IPS-11a (cell line): ENCODE measurements around the gene PLBD2.
"Not testable (repeated sequence)": the region's sequence is repeated elsewhere in the genome, so short reads cannot be mapped to it uniquely, and the experiment has no call there.

Experiments
- H3K4me3 ChIP-seq: one replicate; pipeline ENCODE4 v1.5.1; 2013; ENCODE audit warnings: low read depth, low read length, control low read depth

PLBD2 gene

GRCh38 chr12:113333877-113334785, 24.3 kb upstream of the PLBD2 start:
- H3K4me3 ChIP-seq: peak overlapping the region; percentile 66

- H3K4me3 ChIP-seq: peak within 1 kb of the TSS; percentile 66
Measured at GRCh38 chr12:113334786-113335539, 23.4 kb upstream of the PLBD2 start, which contains the start of gene SLC8B1. SLC8B1 (minus strand) TSS chr12:113335109; CDS start chr12:113332878, 2,231 bp downstream.

GRCh38 chr12:113339540-113339939, 18.8 kb upstream of the PLBD2 start:
- no peak overlapping the region for H3K4me3 ChIP-seq

DNA sequence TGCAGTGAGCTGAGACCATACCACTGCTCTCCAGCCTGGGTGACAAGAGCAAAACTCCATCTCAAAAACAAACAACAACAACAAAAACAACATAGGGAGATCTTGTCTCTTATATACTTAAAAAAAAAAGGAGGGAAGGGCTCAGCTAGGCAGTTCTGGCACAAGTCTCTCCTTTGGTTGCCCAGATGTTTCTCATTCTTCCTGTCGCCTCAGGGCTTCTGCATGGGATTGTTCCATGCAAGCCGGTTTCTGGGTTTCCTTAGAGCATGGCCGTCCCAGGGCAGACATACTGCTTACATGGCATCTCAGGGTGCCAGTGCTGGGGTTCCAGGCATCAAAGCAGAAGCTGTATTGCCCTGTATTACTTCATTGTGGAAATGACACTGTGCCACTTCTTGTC, 18.3 kb upstream of the PLBD2 start:
- H3K4me3 ChIP-seq: no peak overlapping the region

DNA sequence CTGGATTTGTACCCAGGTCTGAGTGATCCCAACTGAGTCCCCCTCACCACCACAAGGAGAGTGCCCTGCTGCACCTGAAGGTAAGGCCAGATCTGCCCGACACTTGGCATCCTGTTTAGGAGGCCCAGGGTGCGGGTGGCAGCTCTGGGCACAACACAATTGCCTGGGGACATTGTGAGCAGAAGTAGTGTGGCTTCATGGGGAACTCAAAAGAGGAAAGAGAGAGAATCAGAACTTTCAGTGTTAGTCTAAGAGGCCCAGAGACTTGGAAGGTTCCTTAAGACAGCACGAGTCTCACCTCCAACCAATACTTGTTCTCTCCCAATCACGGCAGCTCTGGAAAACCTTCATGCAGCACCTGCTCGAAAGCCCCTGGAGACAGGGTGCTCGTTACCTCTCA, 16.9 kb upstream of the PLBD2 start:
- H3K4me3 ChIP-seq: no peak overlapping the region

DNA sequence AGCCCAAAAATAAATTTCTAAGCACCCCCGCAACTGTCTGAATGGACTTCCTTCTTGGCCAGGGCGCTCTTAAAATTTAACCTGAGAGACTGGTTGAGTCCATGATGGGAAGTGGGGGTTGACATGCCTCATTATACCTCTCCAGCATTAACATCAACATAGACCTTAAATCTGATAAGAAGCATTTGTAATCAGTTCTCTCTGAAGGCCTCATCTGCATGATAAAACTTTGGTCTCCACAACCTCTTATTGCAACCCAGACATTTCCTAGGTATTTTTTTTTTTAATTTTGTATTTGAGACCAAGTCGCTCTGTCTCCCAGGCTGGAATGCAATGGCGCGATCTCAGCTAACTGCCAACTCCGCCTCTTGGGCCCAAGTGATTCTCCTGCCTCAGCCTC, 13.1 kb upstream of the PLBD2 start:
- H3K4me3 ChIP-seq: no peak overlapping the region

- no peak overlapping the region for H3K4me3 ChIP-seq
Measured at GRCh38 chr12:113346353-113346752, 12.0 kb upstream of the PLBD2 start.

GRCh38 chr12:113347107-113347506, 11.3 kb upstream of the PLBD2 start:
- no peak overlapping the region for H3K4me3 ChIP-seq

GRCh38 chr12:113347892-113348291, 10.5 kb upstream of the PLBD2 start:
- no peak overlapping the region for H3K4me3 ChIP-seq

GRCh38 chr12:113348849-113349536, 9.4 kb upstream of the PLBD2 start:
- no peak overlapping the region for H3K4me3 ChIP-seq

DNA sequence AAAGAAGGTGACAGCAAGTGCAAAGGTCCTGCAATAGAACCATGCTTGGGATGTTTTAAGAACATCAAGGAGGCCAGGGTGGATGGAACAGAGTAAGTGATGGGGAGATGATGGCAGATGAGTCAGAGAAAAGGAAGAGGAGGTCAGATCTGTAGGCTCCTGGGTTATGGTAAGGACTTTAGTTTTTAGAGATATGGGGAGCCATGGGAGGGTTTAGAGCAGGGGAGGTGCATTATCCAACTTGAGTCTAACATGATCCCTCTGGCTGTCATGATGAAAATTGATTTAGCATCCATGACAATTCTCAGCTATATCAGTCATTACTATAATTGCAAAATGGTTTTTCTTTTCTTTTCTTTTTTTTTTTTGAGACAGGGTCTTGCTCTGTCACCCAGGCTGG, 7.3 kb upstream of the PLBD2 start:
- H3K4me3 ChIP-seq: no peak overlapping the region

DNA sequence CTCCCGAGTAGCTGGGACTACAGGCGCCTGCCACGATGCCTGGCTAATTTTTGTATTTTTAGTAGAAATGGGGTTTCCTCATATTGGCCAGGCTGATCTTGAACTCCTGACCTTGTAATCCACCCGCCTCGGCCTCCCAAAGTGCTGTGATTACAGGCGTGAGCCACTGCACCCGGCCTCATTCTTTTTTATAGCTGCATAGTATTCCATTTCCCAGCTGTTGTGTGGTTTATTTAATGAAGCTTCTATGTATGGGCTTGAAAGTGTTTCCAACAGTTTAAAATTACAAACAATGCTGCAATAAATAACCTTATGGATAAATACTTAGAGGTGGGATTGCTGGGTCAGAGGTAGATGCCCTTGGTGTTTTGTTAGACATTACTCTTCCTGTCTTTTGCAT, 4.2 kb upstream of the PLBD2 start:
- H3K4me3 ChIP-seq: not testable (repeated sequence)

DNA sequence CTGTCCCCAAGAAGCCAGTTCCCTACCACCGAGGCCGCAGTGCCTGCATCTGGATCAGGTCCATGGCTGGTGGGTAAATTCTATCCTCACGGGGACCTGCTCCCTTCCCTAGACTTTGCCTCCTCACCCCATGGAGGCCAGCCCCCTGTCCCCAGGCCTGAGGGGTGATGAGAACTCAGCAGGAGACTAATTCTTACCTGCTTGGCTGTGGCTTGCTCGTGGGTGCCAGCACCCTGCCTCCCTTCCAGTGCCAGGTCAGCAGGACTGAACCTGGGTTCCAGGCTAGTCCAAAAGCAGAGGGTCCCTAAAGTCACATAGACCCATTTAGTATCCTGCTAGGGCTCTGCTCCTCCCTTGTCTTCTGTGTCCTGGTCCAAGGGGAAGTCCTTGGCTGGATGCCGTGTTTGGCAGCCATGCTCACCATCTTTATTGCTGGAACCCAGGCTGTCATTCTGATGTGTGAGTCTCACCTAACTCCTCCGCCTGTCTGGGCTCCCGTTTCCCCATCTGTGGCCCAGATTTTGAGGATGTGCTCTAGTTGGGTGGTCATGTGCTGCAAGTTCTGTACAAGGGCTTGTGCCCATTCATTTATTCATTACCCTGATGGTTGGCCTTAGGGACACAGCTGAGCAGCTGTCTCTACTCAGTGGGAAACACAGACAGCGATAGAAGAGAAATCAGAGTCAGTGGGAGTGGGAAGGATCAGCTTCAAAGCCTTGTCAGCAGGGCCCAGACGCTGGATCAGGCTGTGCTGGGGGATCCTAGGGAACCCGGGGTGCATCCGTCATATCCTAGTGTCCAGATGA, 949 bp downstream of the PLBD2 start:
- peak overlapping the region; percentile 84 for H3K4me3 ChIP-seq

GRCh38 chr12:113359939-113360748, 1.8 kb downstream of the PLBD2 start:
- no peak overlapping the region for H3K4me3 ChIP-seq

DNA sequence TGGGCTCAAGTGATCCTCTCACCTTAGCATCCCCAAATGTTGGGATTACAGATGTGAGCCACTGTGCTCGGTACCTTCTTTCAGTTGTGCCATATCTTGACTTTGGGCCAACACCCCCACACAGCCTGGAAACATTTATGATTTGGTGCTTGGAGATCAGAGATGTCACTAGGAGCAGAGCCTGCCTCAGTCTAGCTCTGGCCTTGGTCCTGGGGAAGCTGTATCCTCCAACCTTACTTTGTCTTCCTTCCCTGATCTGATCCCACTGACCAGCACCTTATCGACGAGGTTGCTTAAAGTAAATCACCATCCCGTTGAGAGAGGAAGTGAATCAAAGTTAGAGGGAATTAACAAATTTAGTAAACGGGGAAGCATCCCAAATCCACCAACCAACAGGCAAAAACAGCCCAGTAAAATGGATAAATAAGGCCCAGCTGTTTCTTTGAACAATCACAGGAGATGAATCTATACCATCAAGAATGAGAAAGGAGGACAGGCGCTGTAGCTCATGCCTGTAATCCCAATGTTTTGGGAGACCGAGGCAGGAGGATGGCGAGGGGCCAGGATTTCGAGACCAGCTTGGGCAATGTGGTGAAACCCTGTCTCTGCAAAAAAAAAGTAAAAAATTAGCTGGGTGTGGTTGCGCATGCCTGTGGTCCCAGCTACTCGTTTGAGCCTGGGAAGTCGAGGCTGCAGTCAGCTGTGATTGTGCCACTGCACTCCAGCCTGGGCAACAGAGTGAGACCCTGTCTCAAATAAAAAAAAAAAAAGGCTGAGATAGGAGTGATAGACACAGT, 3.4 kb downstream of the PLBD2 start:
- no peak overlapping the region for H3K4me3 ChIP-seq

DNA sequence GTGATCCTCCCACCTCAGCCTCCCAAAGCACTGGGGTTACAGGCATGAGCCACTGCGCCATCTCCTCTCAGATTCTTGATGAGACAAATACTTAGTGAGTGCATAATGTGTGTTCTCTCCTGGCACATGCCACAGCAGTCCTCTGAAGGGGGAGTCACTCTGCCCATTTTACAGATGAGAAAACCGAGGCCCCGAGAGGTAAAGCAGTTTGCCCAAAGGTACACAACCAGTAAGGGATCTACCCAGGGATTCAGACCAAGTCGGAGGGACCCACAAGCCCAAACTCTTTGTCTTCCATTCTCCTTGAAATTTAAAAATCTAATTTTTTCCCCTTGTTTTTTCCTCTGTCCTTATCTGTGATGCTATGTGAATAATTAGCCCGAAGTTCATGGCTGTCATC, 6.3 kb downstream of the PLBD2 start:
- H3K4me3 ChIP-seq: no peak overlapping the region

DNA sequence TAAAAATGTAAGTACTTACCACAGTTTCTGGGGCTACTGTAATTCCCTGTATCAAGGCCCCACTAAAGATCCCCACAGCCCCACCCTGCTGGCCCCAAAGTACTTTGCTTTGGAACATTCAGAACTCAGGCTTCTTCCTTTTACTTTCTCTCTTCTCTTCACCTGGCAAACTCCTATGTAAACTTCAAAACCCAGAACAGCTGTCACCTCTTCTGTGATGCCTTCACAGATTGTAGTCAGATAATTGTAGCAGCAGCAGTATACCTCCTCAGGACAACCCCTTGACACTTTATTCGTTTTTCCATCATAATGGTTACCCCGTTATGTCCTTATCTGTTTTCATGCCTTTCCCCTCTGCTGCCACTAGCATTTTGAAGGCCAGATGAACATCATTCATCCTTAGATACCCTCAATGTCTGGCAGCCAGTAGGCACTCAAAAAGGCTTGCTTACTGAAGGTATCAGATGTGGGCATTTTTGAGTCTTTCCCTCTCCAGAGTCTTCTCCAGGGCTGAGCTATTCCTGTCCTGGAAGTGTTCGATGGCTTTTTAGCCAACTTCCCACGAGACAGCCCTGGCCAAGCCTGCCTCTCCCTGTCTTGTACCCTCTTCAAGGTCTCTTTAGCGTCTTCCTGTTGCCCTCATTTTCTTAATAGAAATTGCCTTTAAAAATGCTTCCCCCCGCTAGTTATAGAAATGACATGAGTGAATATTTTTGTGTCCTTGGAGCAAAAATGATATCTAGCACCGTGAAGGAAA, 7.4 kb downstream of the PLBD2 start:
- H3K4me3 ChIP-seq: no peak overlapping the region

DNA sequence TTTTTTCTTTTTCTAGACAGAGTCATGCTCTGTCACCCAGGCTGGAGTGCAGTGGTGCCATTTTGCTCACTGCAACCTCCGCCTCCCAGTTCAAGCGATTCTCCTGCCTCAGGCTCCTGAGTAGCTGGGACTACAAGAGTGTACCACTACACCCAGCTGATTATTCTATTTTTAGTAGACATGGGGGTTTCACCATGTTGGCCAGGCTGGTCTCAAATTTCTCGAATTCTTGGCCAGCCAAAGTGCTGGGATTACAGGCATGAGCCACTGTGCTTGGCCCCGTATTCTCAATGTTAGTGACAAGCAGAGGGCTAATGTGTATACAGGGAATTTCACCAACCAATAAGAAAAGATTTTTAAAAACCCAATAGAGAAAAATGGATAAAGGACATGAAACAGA, 8.4 kb downstream of the PLBD2 start:
- H3K4me3 ChIP-seq: no peak overlapping the region
